H1 (cell line): Measurements from ENCODE around the gene CACNG4. TPM values are rescaled to one million over a fixed set of nuclear protein-coding genes. Genes with fewer than 3 reads are reported as not detected.

Source experiments
- CTCF ChIA-PET: fragments of 300-600 bp; sonication (Branson Sonifier 250); formaldehyde crosslinking; loops from one replicate; lab custom pipeline; 2021; ENCODE audit not compliant: partially characterized antibody; lab: Charles Lee
- POLR2A ChIA-PET: fragments of 300-600 bp; sonication (Branson Sonifier 250); formaldehyde crosslinking; loops from one replicate; lab custom pipeline; 2021; ENCODE audit warnings: inconsistent platforms; ENCODE audit not compliant: partially characterized antibody; lab: Charles Lee
- DNase-seq, 2 experiments: peaks; one replicate each; pipeline versions ENCODE4 v3.0.0 to v3.0.0-alpha.2; 2010 to 2022; ENCODE audit warnings: low spot score in 2 of 2, low read depth in 1 of 2, mixed read lengths in 1 of 2
- FAIRE-seq: peaks from 2 replicates; lab custom pipeline; 2011; peaks lifted over from hg19 to GRCh38; lab: Jason Lieb, UNC
- H2AFZ ChIP-seq: 2 replicates; pipeline ENCODE4 v1.8.1; 2012; ENCODE audit warnings: low read length, inconsistent platforms
- H2AK5ac ChIP-seq: 2 replicates; pipeline ENCODE4 v1.6.1; 2013; ENCODE audit warnings: low read depth, low read length
- H2BK120ac ChIP-seq: replicated peaks from 2 replicates; pipeline ENCODE3; 2013; ENCODE audit warnings: low read depth, low read length, inconsistent platforms
- H2BK12ac ChIP-seq: 2 replicates; pipeline ENCODE4 v1.6.1; 2013; ENCODE audit warnings: low read depth, low read length
- H2BK15ac ChIP-seq: 2 replicates; pipeline ENCODE4 v1.6.1; 2013; ENCODE audit warnings: low read length
- H2BK20ac ChIP-seq: 2 replicates; pipeline ENCODE4 v1.6.1; 2013; ENCODE audit warnings: low read length
- H2BK5ac ChIP-seq: 2 replicates; pipeline ENCODE4 v1.6.1; 2013; ENCODE audit warnings: low read depth, low read length
- H3K14ac ChIP-seq: 2 replicates; pipeline ENCODE4 v1.6.1; 2013; ENCODE audit warnings: inconsistent platforms; ENCODE audit not compliant: insufficient read length
- H3K18ac ChIP-seq: 2 replicates; pipeline ENCODE4 v1.6.1; 2013; ENCODE audit warnings: low read length; ENCODE audit errors: extremely low read depth
- H3K23ac ChIP-seq: 2 replicates; pipeline ENCODE4 v1.6.1; 2013; ENCODE audit warnings: inconsistent platforms; ENCODE audit not compliant: insufficient read length
- H3K23me2 ChIP-seq: 2 replicates; pipeline ENCODE4 v1.6.1; 2013; ENCODE audit warnings: low read depth, low read length
- H3K27ac ChIP-seq: 2 replicates; pipeline ENCODE4 v1.6.1; 2011; ENCODE audit warnings: low read depth, low read length, inconsistent platforms
- H3K27me3 ChIP-seq, 4 experiments: replicated peaks in 1 of 4; 1 replicate in 1 of 4; 2 replicates in 3 of 4; pipeline versions ENCODE4 v1.6.1 to v1.8.1; 2011 to 2013; ENCODE audit warnings: low read length in 3 of 4, mild to moderate bottlenecking in 3 of 4, inconsistent platforms in 2 of 4, mixed read lengths in 2 of 4, moderate library complexity in 1 of 4; ENCODE audit not compliant: control insufficient read depth in 3 of 4, insufficient read depth in 3 of 4; ENCODE audit errors: extremely low read depth in 1 of 4
- H3K36me3 ChIP-seq, 4 experiments: 2 replicates each; pipeline versions ENCODE4 v1.6.1 to v1.8.1; 2011 to 2013; ENCODE audit warnings: mild to moderate bottlenecking in 4 of 4, low read length in 3 of 4, moderate library complexity in 2 of 4, control low read depth in 1 of 4, inconsistent platforms in 1 of 4; ENCODE audit not compliant: insufficient read depth in 4 of 4, control insufficient read depth in 2 of 4
- H3K4ac ChIP-seq: replicated peaks from 2 replicates; pipeline ENCODE3; 2013; ENCODE audit warnings: low read length, low read depth, mixed read lengths, inconsistent platforms; ENCODE audit not compliant: insufficient read length
- H3K4me1 ChIP-seq, 4 experiments: replicated peaks in 1 of 4; 1 replicate in 1 of 4; 2 replicates in 3 of 4; pipeline versions ENCODE4 v1.6.1 to v1.8.1; 2011 to 2013; ENCODE audit warnings: low read length in 3 of 4, inconsistent platforms in 2 of 4, mixed read lengths in 1 of 4; ENCODE audit not compliant: insufficient read depth in 4 of 4, control insufficient read depth in 3 of 4
- H3K4me2 ChIP-seq, 2 experiments: 2 replicates each; pipeline versions ENCODE4 v1.6.1 to v1.8.1; 2011 to 2013; ENCODE audit warnings: low read depth in 2 of 2, low read length in 2 of 2, control low read depth in 1 of 2, inconsistent platforms in 1 of 2, mild to moderate bottlenecking in 1 of 2; ENCODE audit not compliant: insufficient read depth in 1 of 2
- H3K4me3 ChIP-seq, 4 experiments: fragments of 200-600, 300-600 bp in 1 of 4; sonication (generic), shearing (Covaris generic), sonication (Bioruptor Twin) in 1 of 4; 2 replicates each; pipeline versions ENCODE4 v1.5.1 to v1.8.1; 2011 to 2016; ENCODE audit warnings: low read length in 4 of 4, low read depth in 3 of 4, control low read depth in 2 of 4, inconsistent platforms in 2 of 4, mild to moderate bottlenecking in 2 of 4, mixed read lengths in 1 of 4, moderate library complexity in 1 of 4; ENCODE audit not compliant: insufficient read depth in 2 of 4; ENCODE audit errors: extremely low read depth in 1 of 4
- H3K56ac ChIP-seq: replicated peaks from 2 replicates; pipeline ENCODE3; 2013; ENCODE audit warnings: low read depth, mild to moderate bottlenecking, mixed read lengths, low read length, inconsistent platforms; ENCODE audit not compliant: insufficient read length
- H3K79me1 ChIP-seq: 2 replicates; pipeline ENCODE4 v1.6.1; 2013; ENCODE audit warnings: low read depth, low read length, control low read depth
- H3K79me2 ChIP-seq, 2 experiments: 2 replicates each; pipeline versions ENCODE4 v1.6.1 to v1.8.1; 2012 to 2013; ENCODE audit warnings: low read length in 2 of 2, mild to moderate bottlenecking in 2 of 2, inconsistent platforms in 1 of 2; ENCODE audit not compliant: insufficient read depth in 2 of 2, control insufficient read depth in 1 of 2
- H3K9ac ChIP-seq, 4 experiments: replicated peaks in 1 of 4; 1 replicate in 1 of 4; 2 replicates in 3 of 4; pipeline versions ENCODE4 v1.6.1 to v1.8.1; 2011 to 2013; ENCODE audit warnings: low read depth in 3 of 4, low read length in 3 of 4, control low read depth in 2 of 4, mild to moderate bottlenecking in 2 of 4, moderate library complexity in 2 of 4, inconsistent platforms in 1 of 4; ENCODE audit errors: extremely low read depth in 1 of 4
- H3K9me3 ChIP-seq, 2 experiments: 2 replicates each; pipeline versions ENCODE4 v1.6.1 to v1.8.1; 2012 to 2013; ENCODE audit warnings: mild to moderate bottlenecking in 2 of 2, moderate library complexity in 2 of 2, control low read depth in 1 of 2, inconsistent platforms in 1 of 2, low read depth in 1 of 2, low read length in 1 of 2, mixed read lengths in 1 of 2; ENCODE audit not compliant: insufficient read depth in 2 of 2
- H4K20me1 ChIP-seq, 2 experiments: replicated peaks in 1 of 2; 2 replicates each; pipeline versions ENCODE3 to v1.8.1; 2011 to 2013; ENCODE audit warnings: inconsistent platforms in 2 of 2, low read length in 2 of 2, mild to moderate bottlenecking in 1 of 2; ENCODE audit not compliant: insufficient read depth in 2 of 2, control insufficient read depth in 1 of 2
- H4K5ac ChIP-seq: 2 replicates; pipeline ENCODE4 v1.6.1; 2013; ENCODE audit warnings: low read length, low read depth, mixed read lengths, inconsistent platforms; ENCODE audit not compliant: insufficient read length
- H4K8ac ChIP-seq: 2 replicates; pipeline ENCODE4 v1.8.0; 2013; ENCODE audit warnings: mild to moderate bottlenecking, moderate library complexity, low read length, inconsistent platforms; ENCODE audit not compliant: insufficient read depth; ENCODE audit errors: extremely low read depth
- H4K91ac ChIP-seq: replicated peaks from 2 replicates; pipeline ENCODE3; 2013; ENCODE audit warnings: low read length, mixed read lengths, inconsistent platforms; ENCODE audit not compliant: insufficient read length
- BCL11A ChIP-seq, 2 experiments: IDR thresholded peaks; one replicate each; pipeline ENCODE4 v1.6.1; 2011; ENCODE audit warnings: low read depth in 2 of 2, low read length in 2 of 2, mild to moderate bottlenecking in 2 of 2
- BRCA1 ChIP-seq: IDR thresholded peaks from 2 replicates; pipeline ENCODE4 v1.6.1; 2012; ENCODE audit warnings: low read depth, low read length, improper control_type of control experiment
- CBX8 ChIP-seq: fragments of 300-800, 300-1000 bp; sonication (generic); IDR thresholded peaks from 2 replicates; pipeline ENCODE4 v1.7.1; 2016; ENCODE audit warnings: low read depth, low read length, borderline replicate concordance
- CHD2 ChIP-seq: IDR thresholded peaks from 2 replicates; pipeline ENCODE4 v1.6.1; 2012; ENCODE audit warnings: low read length, improper control_type of control experiment
- CREB1 ChIP-seq: IDR thresholded peaks from 2 replicates; pipeline ENCODE4 v1.6.1; 2012; ENCODE audit warnings: inconsistent platforms
- JUN ChIP-seq: IDR thresholded peaks from 2 replicates; pipeline ENCODE4 v1.6.1; 2011; ENCODE audit warnings: low read depth, mild to moderate bottlenecking, improper control_type of control experiment, low read length
- PHF8 ChIP-seq: fragments of 200-600 bp; sonication (generic); conservative IDR thresholded peaks from 2 replicates; pipeline ENCODE4 v1.7.1; 2012; ENCODE audit warnings: low read depth, mild to moderate bottlenecking, inconsistent platforms, low read length, moderate library complexity
- POU5F1 ChIP-seq: IDR thresholded peaks from 2 replicates; pipeline ENCODE4 v1.6.1; 2011; ENCODE audit warnings: low read depth, mild to moderate bottlenecking, low read length, moderate library complexity
- RBBP5 ChIP-seq: IDR thresholded peaks from 2 replicates; pipeline ENCODE4 v1.7.1; 2012; ENCODE audit warnings: low read depth, mild to moderate bottlenecking, inconsistent platforms, low read length, moderate library complexity, borderline replicate concordance
- WGBS, 2 experiments: shearing (Covaris generic) in 1 of 2; methylation state at CpG; one replicate each; pipeline versions ENCODE4 v1.1.6 to v1.1.7; 2013 to 2015; ENCODE audit warnings: low lambda C conversion rate in 2 of 2, mixed read lengths in 2 of 2, inconsistent platforms in 1 of 2, low coverage in 1 of 2, missing lambda C conversion rate in 1 of 2; ENCODE audit not compliant: insufficient replicate concordance in 2 of 2, insufficient coverage in 1 of 2, insufficient read length in 1 of 2; ENCODE audit errors: extremely low coverage in 1 of 2, missing lambda C conversion rate in 1 of 2; 5-methylcytosine and 5-hydroxymethylcytosine counted together
- polyA plus RNA-seq, 7 experiments: library from polyadenylated mRNA; depleted of rRNA in 3 of 7; stranded (reverse) in 5 of 7; unstranded in 2 of 7; fragments of >200 nt in 5 of 7; fragments of 200-250 nt in 2 of 7; gene quantifications; 1 replicate in 5 of 7; 2 replicates in 1 of 7; 4 replicates in 1 of 7; pipeline versions ENCODE4 v1.2.1 to v1.2.3, GENCODE V29; 2011 to 2013; ENCODE audit warnings: missing spikeins in 2 of 7, mixed read lengths in 2 of 7
- total RNA-seq: library from RNA; stranded (reverse); fragmentation: NEBNext Ultra II Directional; extraction: Animal tissue kit (Norgen Biotek cat#: 25700); gene quantifications from 2 replicates; pipeline ENCODE4 v1.2.1, GENCODE V29; 2021
- TF ChIP-seq, protein P1 (sequence below): IDR thresholded peaks from 2 replicates; pipeline ENCODE4 v1.6.1; 2011; ENCODE audit warnings: low read length, improper control_type of control experiment

CACNG4 gene
- total and polyA plus RNA-seq, 2 of the 8 experiments (the other 6 are each of a cell fraction or from before 2014, with no cell fraction given): 3.6 to 5.6 TPM

DNA sequence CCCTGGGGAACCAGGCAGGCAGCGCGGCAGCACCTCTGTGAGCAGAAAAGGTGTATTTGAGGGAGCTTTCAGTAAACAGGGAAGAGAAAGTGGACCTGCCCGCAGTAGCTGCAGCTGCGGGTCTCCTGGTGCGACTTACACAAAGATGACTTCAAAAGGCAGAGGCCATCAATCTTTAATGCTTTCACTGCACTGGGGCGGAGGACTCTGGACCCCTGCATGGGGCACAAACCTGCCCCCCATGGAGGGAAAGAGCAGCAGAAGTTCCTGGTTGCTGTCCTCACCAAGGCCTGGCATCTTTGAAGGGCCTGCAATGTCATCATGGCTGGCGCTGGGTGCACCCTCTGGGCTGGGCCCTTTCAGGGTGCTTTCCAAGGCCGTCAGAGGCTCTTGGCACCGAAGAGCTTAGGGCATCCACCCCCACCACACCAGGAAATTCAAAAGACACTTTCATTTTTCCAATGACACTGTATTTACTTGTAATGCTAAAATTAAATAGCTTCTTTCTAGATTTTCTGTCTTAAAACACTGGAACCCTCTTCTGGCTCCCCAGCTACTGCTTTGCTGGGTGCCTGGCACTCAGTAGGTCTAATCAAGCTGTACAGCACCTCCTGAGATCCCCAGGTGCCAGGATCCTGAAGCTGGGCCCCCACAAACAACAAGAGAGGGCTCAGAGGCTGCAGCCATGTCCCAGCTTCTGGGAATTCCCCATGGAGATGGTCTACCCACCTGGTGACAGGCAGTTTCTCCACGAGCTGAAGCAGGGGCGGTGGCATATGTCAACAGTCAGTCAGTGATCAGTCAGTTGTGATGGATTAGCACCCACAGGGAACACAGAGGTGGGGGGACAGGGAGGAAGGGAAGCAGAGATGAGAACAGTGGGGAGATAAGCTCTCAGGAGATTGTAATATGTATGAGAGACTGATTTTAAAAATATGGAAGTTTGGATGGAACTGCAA lies 77.7 kb downstream of the CACNG4 start:
- ChIA-PET CTCF (interaction anchor here (0.6 to 1.7 kb wide), 6 partner anchors 13 to 149 kb away, joined by 3 to 15 read pairs (median 3); no protein-coding TSS in a partner anchor), POLR2A (no interaction called here)
- FAIRE-seq: no peak
- H2AK5ac ChIP-seq: no peak overlapping the region
- H4K91ac ChIP-seq: no peak overlapping the region
- no peaks in the 10 kb centered on the region for H3K23me2 ChIP-seq
- H4K20me1 ChIP-seq: no peaks in the 10 kb centered on the region
- no peak overlapping the region for H3K9ac ChIP-seq
- no peaks in the 10 kb centered on the region for H3K27me3 ChIP-seq
- H2BK120ac ChIP-seq: no peak overlapping the region
- H3K56ac ChIP-seq: no peak overlapping the region
- H3K79me2 ChIP-seq: no peaks in the 10 kb centered on the region
- no peak overlapping the region for H2BK12ac ChIP-seq
- H3K4me1 ChIP-seq: 0 out of 7 replicates have a peak, but pooled peaks cover 0 to 3% (median under 1%) of the 10 kb centered on the region in 4 experiments
- H2BK15ac ChIP-seq: no peak overlapping the region
- H3K9me3 ChIP-seq: peaks cover 0 to 1% of the 10 kb centered on the region in 2 experiments; a peak in 1 of 4 replicates
- no peak overlapping the region for H4K5ac ChIP-seq
- H3K27ac ChIP-seq: no peak overlapping the region
- no peak overlapping the region for H2AFZ ChIP-seq
- 87% methylated on average over 11 of the region's 11 CpGs; no CpG with 5 or more reads in 1 of the 2 experiments for WGBS, 2 experiments
- no peak overlapping the region for H3K18ac ChIP-seq
- no peak for DNase-seq
- no peak overlapping the region for H3K4ac ChIP-seq
- no peaks in the 10 kb centered on the region for H3K79me1 ChIP-seq
- no peak overlapping the region for H3K4me2 ChIP-seq
- no peaks in the 10 kb centered on the region; a peak in 1 of 8 replicates for H3K36me3 ChIP-seq
- H3K14ac ChIP-seq: no peak overlapping the region
- no peak overlapping the region for H3K23ac ChIP-seq
- H2BK20ac ChIP-seq: no peak overlapping the region
- H2BK5ac ChIP-seq: no peak overlapping the region
- no peak overlapping the region for H3K4me3 ChIP-seq
- no peak overlapping the region for H4K8ac ChIP-seq
- TF ChIP-seq RBBP5: no peak
- no peak for TF ChIP-seq PHF8
- TF ChIP-seq CBX8: no peak
- TF ChIP-seq CREB1: no peak
- TF ChIP-seq POU5F1: no peak
- no peak for TF ChIP-seq BCL11A (IDR thresholded peaks at IDR 0.05; ENCODE audit: low read depth in 2 of 2, low read length in 2 of 2)
- TF ChIP-seq BRCA1: no peak
- TF ChIP-seq CHD2: no peak
- TF ChIP-seq, protein P1, sequence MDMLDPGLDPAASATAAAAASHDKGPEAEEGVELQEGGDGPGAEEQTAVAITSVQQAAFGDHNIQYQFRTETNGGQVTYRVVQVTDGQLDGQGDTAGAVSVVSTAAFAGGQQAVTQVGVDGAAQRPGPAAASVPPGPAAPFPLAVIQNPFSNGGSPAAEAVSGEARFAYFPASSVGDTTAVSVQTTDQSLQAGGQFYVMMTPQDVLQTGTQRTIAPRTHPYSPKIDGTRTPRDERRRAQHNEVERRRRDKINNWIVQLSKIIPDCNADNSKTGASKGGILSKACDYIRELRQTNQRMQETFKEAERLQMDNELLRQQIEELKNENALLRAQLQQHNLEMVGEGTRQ: no peak
- no peak for TF ChIP-seq JUN
